HG02610 (cell line): ENCODE measurements around the gene PRKCD.

Experiments
- ATAC-seq: cut with Tn5 transposase; IDR thresholded peaks from one replicate; pipeline ENCODE4 v1.9.1; 2021; ENCODE audit warnings: mild to moderate bottlenecking, moderate library complexity; ENCODE audit not compliant: unreplicated experiment

The PRKCD gene

DNA sequence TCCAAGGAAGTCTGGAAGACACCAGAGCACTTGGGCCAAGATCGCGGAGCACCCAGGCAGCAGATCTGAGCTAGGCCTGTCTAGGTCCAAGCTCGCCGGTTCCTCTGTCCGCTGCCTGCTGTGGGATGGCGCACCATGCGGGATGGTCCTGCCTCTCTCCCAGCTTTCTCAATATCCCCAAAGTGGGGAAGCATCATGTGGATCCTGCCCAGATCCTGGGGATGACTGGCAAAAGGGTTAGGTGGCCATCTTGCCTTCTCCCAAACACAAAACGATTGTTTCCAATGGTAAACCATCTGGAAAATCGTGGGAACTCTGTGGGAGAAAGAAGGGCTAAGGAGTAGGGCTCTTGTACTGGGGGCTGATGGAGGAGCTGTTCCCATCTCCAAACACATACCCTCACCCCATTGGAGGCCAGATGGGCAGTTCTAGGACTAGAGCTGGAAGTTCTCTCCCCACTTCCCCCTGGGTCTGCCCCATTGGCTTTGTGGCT lies 8.9 kb downstream of the PRKCD start:
- ATAC-seq, result no peak

DNA sequence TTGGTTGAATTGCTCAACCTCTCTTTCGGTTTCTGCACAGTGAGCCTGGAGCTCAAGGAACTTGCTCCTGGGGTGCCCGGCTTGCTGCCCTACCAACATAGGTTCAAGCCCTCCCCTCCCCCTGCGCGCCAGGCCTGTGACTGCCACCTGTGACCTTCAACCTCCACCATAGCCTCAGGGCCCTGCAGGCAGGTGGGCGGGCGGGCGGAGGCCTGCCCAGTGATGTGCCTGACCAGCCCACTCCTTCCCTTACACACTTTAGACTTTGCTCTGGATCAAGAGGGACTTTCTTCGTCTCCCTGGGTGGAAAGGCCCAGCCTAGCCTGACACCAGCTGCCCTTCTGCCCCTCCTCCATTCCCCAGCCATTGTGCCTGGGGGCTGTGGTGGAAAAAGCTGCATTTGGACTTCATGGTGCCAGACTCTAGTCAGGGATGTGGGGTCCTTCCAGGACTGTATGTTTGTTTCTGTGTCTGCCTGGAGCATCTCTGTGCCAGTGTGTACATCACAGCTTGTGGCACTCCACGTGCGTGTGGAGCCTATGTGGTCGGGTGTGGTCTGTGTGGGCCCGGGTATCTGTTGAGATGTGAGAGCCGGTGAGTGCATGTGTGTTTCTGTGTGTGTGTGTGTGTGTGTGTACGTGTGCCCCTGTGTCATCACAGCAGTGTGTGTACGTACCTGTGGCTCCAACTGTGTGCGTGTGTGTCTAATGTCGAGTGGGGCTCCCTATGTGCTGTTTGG lies 9.5 kb downstream of the PRKCD start:
- peak; percentile 62 for ATAC-seq

DNA sequence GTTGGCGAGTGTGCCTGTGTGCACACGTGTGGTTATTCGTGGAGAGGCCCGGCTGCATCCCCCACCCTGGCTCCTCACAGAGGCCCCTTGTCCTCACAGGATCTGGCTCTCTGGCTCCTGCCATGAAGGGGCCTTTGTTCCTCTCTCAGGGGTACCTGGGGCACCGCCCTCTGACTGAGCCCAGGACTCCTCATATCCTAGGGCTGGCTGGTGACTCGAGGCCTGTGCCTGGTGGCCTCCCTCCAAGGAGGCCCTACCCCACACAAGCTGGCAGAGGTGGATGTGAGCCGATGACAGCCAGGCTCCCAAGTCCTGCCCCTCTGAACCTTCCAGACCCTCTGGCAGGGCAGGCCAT lies 10.0 kb downstream of the PRKCD start:
- no peak for ATAC-seq

DNA sequence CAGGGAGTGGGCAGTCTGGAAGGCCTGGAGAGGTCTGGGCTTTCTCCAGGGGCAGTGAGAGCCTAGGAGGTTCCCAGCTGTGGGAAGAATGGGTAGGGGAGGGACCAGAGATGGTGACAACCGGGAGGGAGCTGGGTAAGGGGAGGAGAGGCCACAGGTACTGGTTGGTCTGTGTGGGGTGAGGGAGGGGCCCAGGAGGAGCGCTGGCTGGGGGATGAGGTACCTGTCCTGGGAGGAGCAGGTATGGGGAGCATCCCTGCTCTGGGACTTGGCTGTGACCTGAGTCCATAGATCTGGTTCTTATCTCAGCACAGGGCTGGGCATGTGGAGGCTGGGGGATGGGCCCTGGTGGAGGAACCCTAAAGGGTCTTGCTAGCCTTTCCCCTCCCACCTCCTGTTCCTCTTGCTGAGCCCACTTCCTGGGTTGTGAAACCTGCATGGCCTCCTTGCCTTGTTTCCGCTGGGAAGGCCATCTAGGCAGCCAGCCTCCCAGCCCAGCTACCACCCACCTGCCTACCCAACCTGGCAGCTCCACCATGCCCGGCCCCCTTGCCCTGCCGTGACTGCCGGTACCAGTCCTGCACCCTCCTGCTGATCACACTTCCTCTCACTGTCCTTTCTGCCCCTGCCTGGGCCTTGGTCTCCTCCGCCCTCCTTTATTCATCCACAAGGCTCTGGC lies 11.0 kb downstream of the PRKCD start:
- ATAC-seq, result no peak

DNA sequence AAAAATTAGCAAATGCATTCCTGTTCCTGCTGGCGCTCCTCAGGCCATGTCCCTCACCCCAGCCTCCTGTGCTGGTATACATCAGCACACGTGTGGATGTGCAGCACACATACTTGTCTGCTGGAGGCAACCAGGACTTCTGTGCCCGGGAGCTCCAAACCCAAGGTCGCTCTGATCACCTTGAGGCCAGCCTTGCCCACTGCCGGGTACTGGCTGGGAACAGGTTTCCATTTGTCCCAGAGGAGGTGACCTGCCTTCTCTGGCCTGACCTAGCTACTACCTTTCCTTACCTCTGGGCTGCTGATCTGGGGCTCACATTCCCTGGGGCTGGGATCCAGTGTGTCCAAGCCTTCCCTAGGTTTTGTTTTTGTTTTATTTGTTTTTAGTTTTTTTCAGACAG lies 12.1 kb downstream of the PRKCD start:
- no peak for ATAC-seq

DNA sequence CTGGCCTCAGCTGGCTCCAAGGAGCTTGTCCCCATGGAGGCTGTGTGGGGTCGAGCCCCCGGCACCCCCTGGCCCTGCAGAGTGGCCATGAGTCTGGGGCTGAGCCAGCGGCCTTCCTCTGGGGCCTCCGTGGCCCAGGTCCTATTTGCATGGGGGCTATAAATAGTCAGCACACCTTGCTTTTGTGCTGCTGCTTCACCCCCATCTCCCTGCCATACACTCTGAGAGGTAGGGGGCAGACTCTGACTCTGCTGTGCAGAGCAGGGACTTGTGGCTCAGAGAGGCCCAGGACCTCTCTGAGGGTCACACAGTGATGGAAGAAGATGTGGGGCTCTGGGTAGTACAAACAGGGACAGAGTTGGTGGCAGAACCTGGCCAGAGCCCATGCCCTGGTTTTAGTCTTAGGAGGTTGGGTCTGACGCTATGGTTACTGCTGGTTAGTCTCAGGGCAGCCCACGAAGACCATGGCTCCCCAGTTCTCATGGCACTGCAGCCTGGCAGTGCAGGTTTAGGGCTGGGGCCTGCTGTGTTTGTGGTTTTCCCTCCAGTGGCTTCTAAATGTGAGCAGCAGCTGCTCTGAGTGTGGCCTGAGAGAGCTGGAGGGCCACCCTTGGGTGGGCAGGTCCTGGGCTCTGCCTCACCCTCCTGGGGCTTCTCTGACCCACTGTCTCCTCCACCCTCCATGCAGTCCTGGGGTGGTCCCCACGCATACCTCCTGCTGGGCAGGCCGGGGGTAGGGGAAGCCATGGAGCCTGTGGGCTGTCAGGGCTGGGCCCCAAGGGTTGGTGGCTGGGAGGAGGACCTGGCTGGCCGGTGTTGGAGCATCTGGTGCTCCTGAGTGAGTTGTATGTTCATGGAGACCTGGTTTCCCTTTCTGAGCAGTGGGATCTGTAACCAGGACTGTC lies 13.6 kb downstream of the PRKCD start:
- ATAC-seq, result peak; percentile 36

DNA sequence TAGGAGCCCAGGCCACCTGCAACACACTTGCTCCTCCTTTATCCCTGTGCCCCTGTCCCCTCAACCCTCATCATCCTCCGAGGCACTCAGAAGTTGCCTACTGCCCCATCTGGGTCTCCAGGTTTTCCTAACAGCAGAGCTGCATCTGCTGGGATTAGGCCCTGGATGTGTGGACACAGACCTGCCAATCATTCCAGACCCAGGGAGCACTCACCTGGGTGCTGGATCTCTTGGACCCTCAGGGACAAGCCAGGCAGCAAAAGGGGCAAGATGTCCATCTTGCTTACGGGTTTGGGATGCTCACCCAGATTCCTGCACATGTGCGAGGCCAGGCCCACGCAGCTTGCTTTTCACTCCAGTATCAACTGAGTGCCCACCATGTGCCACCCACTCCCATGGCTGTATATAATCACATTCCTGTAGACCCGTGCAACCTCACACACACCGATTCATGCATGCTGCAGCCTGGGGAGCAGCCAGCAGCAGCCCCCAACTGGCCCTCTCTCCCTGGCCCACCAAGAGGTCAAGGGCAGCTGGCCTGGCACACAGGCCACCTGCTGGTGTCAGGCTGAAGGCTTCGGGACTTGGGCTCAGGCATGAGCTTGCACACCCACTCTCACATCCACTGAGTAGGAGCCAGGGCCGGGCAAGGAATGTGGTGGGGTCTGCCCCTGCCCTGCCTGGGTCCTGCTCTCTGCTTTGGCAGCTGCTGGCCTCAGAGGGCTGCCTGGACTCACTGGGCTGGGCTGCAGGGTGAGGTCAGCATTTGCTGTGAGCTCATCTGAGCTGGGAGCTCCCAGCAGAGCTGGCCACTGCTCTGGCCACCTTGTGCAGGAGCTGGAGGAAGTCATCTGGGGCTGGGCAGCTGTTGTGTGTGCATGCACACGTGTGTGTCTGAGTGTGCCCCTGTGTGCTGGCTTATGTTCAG lies 14.9 kb downstream of the PRKCD start:
- ATAC-seq, result no peak

DNA sequence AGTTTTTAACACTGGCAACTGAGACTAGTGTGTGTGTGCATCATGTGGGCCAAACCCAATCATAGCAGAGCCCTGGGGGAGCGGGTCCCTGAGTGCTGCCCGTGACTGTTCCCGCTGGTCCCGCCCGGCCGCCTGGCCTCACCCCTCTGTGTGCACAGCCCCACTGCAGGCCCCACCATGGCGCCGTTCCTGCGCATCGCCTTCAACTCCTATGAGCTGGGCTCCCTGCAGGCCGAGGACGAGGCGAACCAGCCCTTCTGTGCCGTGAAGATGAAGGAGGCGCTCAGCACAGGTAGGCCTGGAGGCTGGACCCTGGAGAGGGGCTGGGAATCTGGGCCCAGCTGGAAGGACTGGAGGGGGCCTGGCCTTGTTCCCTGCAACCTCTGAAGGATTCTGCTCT lies 17.2 kb downstream of the PRKCD start:
- ATAC-seq, result no peak

DNA sequence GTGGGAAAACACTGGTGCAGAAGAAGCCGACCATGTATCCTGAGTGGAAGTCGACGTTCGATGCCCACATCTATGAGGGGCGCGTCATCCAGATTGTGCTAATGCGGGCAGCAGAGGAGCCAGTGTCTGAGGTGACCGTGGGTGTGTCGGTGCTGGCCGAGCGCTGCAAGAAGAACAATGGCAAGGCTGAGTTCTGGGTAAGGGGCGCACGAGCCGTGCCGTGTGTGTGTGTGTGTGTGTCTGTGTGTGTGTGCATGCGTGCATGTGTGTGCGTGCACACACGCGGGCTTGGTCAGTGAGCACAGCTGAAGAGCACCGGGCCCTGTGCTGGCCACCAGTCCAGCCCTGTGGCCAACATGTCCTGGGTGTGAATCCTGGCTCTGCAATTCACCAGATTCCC lies 18.6 kb downstream of the PRKCD start:
- ATAC-seq, result no peak

DNA sequence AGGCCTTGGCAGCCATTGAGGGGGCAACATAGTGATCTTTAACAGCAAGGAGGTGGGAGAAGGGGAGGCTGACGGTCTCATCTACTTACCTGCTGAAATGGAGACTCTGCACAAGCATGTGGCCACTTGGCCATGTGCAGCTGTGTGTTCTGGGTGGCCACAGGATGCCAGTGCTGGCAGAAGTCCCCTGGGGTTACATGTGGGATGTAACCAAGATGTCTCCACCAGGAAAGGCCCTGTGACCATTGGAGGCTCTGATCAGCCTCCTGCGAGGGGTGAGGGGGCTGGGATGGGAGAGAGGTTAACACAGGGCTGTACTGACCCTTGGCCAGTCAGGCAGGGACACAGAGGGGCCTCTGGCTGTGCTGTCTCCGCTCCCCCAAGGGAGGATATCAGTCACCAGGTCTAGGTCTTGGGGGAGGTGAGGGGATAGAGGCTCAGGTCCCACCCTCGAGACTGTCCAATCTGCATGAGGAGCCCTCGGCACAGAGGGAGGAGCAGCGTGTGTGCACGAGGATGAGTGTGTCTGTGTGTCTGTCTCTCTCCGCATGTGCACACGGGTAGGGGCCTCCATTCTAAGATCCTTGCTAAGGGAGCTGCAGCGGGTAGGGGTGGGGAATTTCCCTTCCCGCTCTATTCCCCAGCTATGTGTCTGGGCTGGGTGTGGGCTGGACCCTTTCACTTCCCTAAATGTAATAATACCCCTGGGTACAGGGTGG lies 19.5 kb downstream of the PRKCD start:
- ATAC-seq, result peak; percentile 94

DNA sequence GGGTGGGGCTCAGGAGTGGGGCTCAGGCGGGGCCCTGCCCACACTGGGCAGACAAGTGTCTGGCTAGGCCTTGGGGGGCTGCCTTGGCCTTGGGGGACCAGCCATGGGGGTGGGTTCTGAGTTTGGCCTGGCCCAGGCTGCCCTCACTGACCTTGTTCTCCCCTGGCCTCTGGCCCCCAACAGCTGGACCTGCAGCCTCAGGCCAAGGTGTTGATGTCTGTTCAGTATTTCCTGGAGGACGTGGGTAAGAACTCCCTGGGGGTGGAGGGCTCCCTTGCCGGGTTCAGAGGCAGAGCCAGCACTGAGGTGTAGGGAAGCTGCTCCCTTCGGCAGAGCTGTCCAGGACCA lies 20.0 kb downstream of the PRKCD start:
- peak; percentile 12 for ATAC-seq

DNA sequence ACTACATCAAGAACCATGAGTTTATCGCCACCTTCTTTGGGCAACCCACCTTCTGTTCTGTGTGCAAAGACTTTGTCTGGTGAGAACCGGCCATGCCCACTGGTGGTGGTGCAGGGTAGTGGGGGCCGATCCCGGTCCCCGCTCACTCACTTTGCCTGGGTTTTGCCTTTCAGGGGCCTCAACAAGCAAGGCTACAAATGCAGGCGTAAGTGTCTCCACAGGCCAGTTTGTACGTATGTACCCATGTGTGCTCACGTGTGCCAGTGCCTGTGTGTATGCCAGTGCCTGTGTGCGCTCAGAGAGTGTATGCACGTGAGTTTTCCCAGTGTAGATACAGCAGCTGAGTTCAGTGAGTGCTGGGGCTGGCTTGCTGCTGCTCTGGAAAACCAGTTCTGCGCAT lies 20.5 kb downstream of the PRKCD start:
- ATAC-seq, result no peak

DNA sequence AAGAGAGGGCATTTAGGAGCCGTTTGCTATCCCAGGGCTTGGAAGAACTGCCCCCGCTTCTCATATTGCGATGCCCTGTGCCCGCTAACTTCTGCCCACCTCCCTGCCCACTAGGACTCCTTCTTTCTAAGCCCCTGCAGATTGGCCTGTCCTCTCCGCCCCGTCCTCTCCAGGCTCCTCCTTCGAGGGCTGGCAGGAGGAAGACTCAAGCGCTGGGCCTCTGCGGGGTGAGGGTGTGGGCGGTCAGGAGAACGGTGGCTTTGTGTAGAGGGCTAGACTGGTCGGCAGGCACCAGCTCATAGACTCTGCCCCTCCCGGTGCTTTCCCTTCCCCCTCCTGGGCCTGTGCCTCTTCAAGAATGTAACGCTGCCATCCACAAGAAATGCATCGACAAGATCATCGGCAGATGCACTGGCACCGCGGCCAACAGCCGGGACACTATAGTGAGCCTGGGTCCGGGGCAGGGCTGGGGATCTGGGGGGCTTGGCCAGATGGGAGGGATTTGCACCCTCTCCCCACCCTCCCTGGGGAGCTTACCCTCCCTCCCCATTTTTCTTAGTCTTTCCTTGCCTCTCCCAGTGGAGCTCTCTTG lies 21.9 kb downstream of the PRKCD start:
- ATAC-seq, result no peak

DNA sequence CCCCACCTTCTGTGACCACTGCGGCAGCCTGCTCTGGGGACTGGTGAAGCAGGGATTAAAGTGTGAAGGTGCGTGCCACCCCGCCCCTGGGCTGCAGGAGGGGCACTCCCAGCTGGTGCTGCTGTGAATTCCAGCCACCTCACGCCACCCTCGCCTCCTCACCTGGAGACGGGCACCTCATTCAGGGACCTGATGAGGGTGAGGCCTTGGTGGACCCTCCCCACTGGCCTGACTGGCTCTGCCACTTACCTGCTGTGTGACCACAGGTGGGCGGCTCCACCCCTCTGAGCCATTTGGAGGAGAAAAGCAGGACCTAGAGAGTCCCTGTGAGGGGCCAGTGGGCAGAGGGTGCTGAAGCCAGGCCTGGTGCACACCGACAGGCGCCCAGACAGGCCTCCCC lies 22.5 kb downstream of the PRKCD start:
- ATAC-seq, result no peak

DNA sequence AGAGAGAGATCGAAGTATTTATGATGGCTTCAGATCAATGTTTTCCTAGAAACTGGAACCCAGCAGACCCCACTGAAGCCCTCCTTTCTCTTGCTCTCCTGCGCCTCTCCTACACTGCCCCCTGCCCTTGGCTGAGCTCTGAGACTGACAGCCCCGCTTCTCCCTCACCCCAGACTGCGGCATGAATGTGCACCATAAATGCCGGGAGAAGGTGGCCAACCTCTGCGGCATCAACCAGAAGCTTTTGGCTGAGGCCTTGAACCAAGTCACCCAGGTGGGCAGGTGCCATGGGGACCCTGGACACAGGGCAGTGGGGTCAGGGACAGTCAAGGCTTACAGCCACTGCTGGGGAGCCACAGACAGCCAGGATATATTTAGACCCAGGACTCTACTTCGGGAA lies 23.7 kb downstream of the PRKCD start:
- ATAC-seq, result no peak

DNA sequence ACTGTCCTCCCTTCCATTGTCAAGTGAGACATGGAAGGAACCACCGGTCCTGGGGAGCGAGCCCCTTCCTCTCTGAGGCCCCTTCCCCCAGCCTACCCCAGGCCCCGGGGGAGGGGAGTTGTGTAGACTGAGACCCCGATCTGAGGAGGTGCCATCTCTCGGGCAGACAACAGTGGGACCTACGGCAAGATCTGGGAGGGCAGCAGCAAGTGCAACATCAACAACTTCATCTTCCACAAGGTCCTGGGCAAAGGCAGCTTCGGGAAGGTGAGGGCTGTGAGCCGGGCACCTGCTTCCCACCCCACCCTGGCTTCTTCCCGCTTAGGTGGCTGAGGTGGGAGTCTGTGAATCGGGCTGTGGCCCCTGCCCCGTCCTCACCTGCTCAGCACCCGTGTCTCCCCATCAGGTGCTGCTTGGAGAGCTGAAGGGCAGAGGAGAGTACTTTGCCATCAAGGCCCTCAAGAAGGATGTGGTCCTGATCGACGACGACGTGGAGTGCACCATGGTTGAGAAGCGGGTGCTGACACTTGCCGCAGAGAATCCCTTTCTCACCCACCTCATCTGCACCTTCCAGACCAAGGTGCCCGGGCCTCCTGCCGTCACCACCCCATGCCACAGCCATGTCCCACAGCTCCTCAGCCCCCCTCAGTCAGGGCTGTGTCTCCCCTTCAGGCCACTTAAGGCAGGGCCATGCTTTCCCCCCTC lies 24.9 kb downstream of the PRKCD start:
- ATAC-seq, result no peak

DNA sequence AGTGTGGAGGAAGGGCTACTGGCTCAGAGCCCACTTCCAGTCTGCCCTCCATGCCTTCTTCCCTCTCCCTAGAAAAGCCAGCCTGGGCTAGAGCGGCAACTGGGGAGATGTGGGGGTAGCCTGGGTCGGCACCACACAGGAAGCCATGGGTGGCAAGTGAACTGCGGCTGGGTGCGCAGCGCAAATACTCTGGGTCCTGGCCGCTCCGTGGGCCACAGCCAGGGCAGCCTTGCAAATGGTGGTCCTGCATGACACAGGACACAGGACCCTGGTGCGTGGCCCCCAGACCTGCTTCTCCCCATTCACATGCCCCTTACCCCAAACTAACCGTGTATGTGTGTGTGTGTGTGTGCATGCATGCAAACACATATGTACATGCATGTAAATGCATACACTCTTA lies 25.7 kb downstream of the PRKCD start:
- no peak for ATAC-seq

DNA sequence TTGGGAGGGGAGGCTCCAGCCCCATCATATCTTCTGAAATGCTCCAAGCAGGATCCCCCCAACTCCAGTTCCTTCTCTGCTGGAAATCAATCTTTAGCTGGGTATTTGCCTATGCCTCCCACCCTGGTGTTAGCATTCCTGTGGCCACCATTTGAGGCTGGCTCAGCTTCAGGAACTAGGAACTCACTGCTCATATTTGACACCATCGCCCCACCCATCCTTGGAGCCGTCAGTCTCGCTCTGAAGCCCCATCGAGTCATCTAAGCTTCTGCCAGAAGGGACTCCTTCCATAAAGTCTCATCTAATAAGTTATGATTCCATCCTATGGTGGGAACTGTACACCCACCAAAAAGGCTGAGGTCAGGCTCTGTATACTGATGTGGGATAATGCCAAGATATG lies 26.4 kb downstream of the PRKCD start:
- ATAC-seq, result no peak

DNA sequence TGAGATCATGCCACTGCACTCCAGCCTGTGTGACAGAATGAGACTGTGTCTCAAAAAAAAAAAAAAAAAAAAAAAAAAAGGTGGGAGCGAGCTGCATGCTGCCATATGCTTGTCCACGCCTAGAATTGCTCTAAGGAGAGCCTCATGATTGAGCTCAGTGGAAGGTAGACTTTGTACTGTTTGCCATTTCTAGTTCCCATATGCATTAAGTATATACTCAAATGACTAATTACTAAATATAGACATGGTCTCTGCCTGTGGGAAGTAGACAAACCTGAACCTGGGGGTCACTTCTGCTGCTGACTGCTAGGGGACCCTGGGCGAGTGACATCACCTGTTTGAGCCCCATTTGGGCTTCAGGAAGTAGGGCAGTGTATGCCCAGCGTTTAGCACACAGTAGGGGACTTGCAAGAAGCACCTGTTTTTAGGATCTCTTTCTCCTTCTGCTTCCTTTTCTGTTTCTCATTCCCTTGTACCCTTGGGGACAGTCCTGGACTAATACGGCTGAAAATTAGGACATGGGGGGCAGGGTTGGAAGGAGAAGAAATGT lies 27.2 kb downstream of the PRKCD start:
- no peak for ATAC-seq
